ENCODE data around the gene FASTK. TPM values are rescaled to one million over a fixed set of nuclear protein-coding genes. Genes with fewer than 3 reads are reported as not detected.
A peak's percentile ranks its signal among the peaks of the same experiment; 100 is the strongest.

Gene FASTK
- total RNA-seq, 1 donor from 2014 or later, result 56.1 TPM

DNA sequence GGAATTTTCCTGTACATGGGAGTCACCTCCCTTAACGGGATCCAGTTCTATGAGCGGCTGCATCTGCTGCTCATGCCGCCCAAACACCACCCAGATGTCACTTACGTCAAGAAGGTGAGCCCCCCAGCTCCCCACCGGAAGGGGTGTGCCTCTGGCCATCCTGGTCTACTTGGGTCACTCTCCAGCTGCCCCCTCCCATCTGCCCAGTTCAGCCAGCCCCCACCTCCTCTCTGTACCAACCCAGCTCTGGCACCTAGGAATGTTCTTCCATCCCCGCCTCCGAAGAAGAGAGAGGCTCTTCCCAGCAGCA lies 5.0 kb downstream of the FASTK start:
- H3K4me1 ChIP-seq (ENCODE audit: insufficient read depth, low read length), result peaks cover 14% of the 10 kb centered on the region
- no peak overlapping the region for H3K4me2 ChIP-seq (ENCODE audit: low read length)
- no peaks in the 10 kb centered on the region for H3K9me3 Mint-ChIP-seq (ENCODE audit: unreplicated experiment)
- H3K4me3 ChIP-seq (ENCODE audit: insufficient read depth, low read depth, low read length), result no peak overlapping the region
- H3K9me3 ChIP-seq (ENCODE audit: insufficient read depth, low read depth, low read length), result no peaks in the 10 kb centered on the region
- peaks cover 21% of the 10 kb centered on the region for H3K36me3 ChIP-seq (ENCODE audit: insufficient read depth, low read length)
- TF ChIP-seq EZH2 (IDR thresholded peaks at IDR 0.05; ENCODE audit: insufficient read depth, low read length), result no peak
- TF ChIP-seq, protein P1, sequence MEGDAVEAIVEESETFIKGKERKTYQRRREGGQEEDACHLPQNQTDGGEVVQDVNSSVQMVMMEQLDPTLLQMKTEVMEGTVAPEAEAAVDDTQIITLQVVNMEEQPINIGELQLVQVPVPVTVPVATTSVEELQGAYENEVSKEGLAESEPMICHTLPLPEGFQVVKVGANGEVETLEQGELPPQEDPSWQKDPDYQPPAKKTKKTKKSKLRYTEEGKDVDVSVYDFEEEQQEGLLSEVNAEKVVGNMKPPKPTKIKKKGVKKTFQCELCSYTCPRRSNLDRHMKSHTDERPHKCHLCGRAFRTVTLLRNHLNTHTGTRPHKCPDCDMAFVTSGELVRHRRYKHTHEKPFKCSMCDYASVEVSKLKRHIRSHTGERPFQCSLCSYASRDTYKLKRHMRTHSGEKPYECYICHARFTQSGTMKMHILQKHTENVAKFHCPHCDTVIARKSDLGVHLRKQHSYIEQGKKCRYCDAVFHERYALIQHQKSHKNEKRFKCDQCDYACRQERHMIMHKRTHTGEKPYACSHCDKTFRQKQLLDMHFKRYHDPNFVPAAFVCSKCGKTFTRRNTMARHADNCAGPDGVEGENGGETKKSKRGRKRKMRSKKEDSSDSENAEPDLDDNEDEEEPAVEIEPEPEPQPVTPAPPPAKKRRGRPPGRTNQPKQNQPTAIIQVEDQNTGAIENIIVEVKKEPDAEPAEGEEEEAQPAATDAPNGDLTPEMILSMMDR (IDR thresholded peaks at IDR 0.05; ENCODE audit: insufficient read depth, low read depth, low read length), result no peak
- peaks cover 56% of the 10 kb centered on the region for H4K20me1 ChIP-seq (ENCODE audit: insufficient read depth, low read length)
- H3K27me3 ChIP-seq (ENCODE audit: insufficient read depth, low read length), result no peaks in the 10 kb centered on the region
- H3K4me3 Mint-ChIP-seq (ENCODE audit: unreplicated experiment), result no peak overlapping the region
- DNase-seq (ENCODE audit: low read depth) (no peak), FAIRE-seq (no peak)
- peaks cover 31% of the 10 kb centered on the region for H3K79me2 ChIP-seq (ENCODE audit: insufficient read depth, low read length)
- H3K27me3 Mint-ChIP-seq (ENCODE audit: low read depth, unreplicated experiment), result no peaks in the 10 kb centered on the region
- H3K9ac ChIP-seq (ENCODE audit: low read length), result no peak overlapping the region
- H2AFZ ChIP-seq (ENCODE audit: low read depth, low read length), result no peak overlapping the region
- no peak overlapping the region for H3K27ac ChIP-seq (ENCODE audit: low read depth, low read length)
- H3K4me1 Mint-ChIP-seq (ENCODE audit: low read depth, unreplicated experiment), result peaks cover 11% of the 10 kb centered on the region
- peaks cover 14% of the 10 kb centered on the region for H3K36me3 Mint-ChIP-seq (ENCODE audit: low read depth, unreplicated experiment)
- H3K27ac Mint-ChIP-seq (ENCODE audit: unreplicated experiment), result no peak overlapping the region

DNA sequence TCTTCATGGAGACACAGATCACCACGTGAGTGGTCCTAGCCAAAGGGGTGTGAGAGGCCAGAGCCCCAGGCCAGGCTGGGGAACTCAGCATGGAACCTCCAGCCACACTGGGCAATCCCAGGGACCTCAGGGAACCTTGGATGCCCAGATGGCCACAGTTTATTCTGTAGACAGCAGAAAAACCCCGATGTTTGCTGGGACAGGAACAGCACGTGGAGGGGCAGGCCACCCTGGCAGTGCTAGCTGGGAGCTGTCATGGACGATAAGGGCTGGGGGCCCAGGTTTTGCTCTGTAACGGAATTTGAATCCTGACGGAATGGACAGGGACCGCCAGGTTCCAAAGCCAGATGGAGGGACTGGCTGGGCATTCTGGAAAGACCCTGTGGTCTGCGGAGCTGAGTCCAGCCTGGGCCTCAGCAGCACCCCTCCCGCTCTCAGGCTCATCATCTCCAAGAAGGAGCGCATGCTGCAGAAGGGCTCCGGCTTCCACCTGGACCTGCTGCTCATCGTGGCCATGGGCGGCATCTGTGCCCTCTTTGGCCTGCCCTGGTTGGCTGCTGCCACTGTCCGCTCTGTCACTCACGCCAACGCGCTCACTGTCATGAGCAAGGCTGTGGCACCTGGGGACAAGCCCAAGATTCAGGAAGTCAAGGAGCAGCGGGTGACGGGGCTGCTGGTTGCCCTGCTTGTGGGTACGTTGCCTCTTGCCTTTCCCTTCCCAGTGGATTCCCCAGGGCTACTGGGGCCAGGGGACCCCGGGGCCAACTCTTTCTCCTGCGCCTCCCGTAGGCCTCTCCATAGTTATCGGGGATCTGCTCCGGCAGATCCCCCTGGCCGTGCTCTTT lies 5.6 kb downstream of the FASTK start:
- FAIRE-seq (no peak), DNase-seq (ENCODE audit: low read depth) (no peak)
- H3K4me1 Mint-ChIP-seq (ENCODE audit: low read depth, unreplicated experiment), result peaks cover 11% of the 10 kb centered on the region
- H3K4me3 Mint-ChIP-seq (ENCODE audit: unreplicated experiment), result no peak overlapping the region
- Histone ChIP-seq H3K27ac (ENCODE audit: low read depth, low read length) (no peak overlapping the region), H4K20me1 (ENCODE audit: insufficient read depth, low read length) (peaks cover 57% of the 10 kb centered on the region), H3K4me2 (ENCODE audit: low read length) (no peak overlapping the region), H3K4me1 (ENCODE audit: insufficient read depth, low read length) (peaks cover 14% of the 10 kb centered on the region), H3K9ac (ENCODE audit: low read length) (no peak overlapping the region), H3K4me3 (ENCODE audit: insufficient read depth, low read depth, low read length) (no peak overlapping the region), H3K9me3 (ENCODE audit: insufficient read depth, low read depth, low read length) (no peaks in the 10 kb centered on the region), H3K36me3 (ENCODE audit: insufficient read depth, low read length) (peaks cover 21% of the 10 kb centered on the region), H2AFZ (ENCODE audit: low read depth, low read length) (no peak overlapping the region), H3K79me2 (ENCODE audit: insufficient read depth, low read length) (peaks cover 25% of the 10 kb centered on the region), H3K27me3 (ENCODE audit: insufficient read depth, low read length) (no peaks in the 10 kb centered on the region)
- H3K9me3 Mint-ChIP-seq (ENCODE audit: unreplicated experiment), result no peaks in the 10 kb centered on the region
- peak overlapping the region; percentile 47 for H3K27ac Mint-ChIP-seq (ENCODE audit: unreplicated experiment)
- no peak for TF ChIP-seq EZH2 (IDR thresholded peaks at IDR 0.05; ENCODE audit: insufficient read depth, low read length)
- TF ChIP-seq, protein P1 (IDR thresholded peaks at IDR 0.05; ENCODE audit: insufficient read depth, low read depth, low read length), result no peak
- peaks cover 14% of the 10 kb centered on the region for H3K36me3 Mint-ChIP-seq (ENCODE audit: low read depth, unreplicated experiment)
- H3K27me3 Mint-ChIP-seq (ENCODE audit: low read depth, unreplicated experiment), result no peaks in the 10 kb centered on the region

DNA sequence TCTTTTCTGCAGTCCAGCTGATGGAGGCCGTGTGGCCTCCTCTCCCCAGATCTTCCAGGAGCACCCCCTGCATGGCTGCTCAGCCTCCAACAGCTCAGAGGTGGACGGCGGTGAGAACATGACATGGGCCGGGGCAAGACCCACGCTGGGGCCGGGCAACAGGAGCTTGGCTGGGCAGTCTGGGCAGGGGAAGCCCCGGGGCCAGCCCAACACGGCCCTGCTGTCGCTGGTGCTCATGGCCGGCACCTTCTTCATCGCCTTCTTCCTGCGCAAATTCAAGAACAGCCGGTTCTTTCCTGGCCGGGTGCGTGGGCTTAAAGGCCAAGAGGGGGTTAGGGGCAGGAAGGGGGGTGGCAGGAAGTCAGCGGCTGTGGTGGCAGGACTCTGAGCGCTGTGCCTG lies 6.6 kb downstream of the FASTK start:
- DNase-seq (ENCODE audit: low read depth), result no peak
- Histone ChIP-seq H3K36me3 (ENCODE audit: insufficient read depth, low read length) (peaks cover 26% of the 10 kb centered on the region), H3K9me3 (ENCODE audit: insufficient read depth, low read depth, low read length) (no peaks in the 10 kb centered on the region), H3K9ac (ENCODE audit: low read length) (no peak overlapping the region), H3K4me2 (ENCODE audit: low read length) (no peak overlapping the region), H3K27ac (ENCODE audit: low read depth, low read length) (no peak overlapping the region), H3K4me1 (ENCODE audit: insufficient read depth, low read length) (peaks cover 5% of the 10 kb centered on the region), H3K4me3 (ENCODE audit: insufficient read depth, low read depth, low read length) (no peak overlapping the region), H3K27me3 (ENCODE audit: insufficient read depth, low read length) (no peaks in the 10 kb centered on the region), H3K79me2 (ENCODE audit: insufficient read depth, low read length) (peaks cover 19% of the 10 kb centered on the region), H2AFZ (ENCODE audit: low read depth, low read length) (no peak overlapping the region), H4K20me1 (ENCODE audit: insufficient read depth, low read length) (peaks cover 59% of the 10 kb centered on the region)
- no peaks in the 10 kb centered on the region for H3K9me3 Mint-ChIP-seq (ENCODE audit: unreplicated experiment)
- no peak for FAIRE-seq
- TF ChIP-seq, protein P1 (IDR thresholded peaks at IDR 0.05; ENCODE audit: insufficient read depth, low read depth, low read length), result no peak
- TF ChIP-seq EZH2 (IDR thresholded peaks at IDR 0.05; ENCODE audit: insufficient read depth, low read length), result no peak
- peaks cover 7% of the 10 kb centered on the region for H3K4me1 Mint-ChIP-seq (ENCODE audit: low read depth, unreplicated experiment)
- no peaks in the 10 kb centered on the region for H3K27me3 Mint-ChIP-seq (ENCODE audit: low read depth, unreplicated experiment)
- no peak overlapping the region for H3K4me3 Mint-ChIP-seq (ENCODE audit: unreplicated experiment)
- no peak overlapping the region for H3K27ac Mint-ChIP-seq (ENCODE audit: unreplicated experiment)
- peaks cover 14% of the 10 kb centered on the region for H3K36me3 Mint-ChIP-seq (ENCODE audit: low read depth, unreplicated experiment)

Measured in astrocyte (in vitro differentiated cells and primary cell).